Measurements from ENCODE around the gene CAPZA1. TPM values are rescaled to one million over a fixed set of nuclear protein-coding genes. Genes with fewer than 3 reads are reported as not detected.

Gene CAPZA1
- polyA plus RNA-seq, 1 donor from 2014 or later, result 82.2 TPM

GRCh38 chr1:112718691-112719418 lies 99.2 kb downstream of the CAPZA1 start:
- peaks cover 20% of the 10 kb centered on the region for H3K27me3 ChIP-seq (ENCODE audit: insufficient read depth, low read depth, low read length)
- no peak overlapping the region for H2AFZ ChIP-seq (ENCODE audit: low read depth, low read length)
- no peak overlapping the region for H3K27ac ChIP-seq (ENCODE audit: low read length)

GRCh38 chr1:112719706-112720105 lies 100.1 kb downstream of the CAPZA1 start:
- Histone ChIP-seq H4K20me1 (ENCODE audit: insufficient read depth) (no peaks in the 10 kb centered on the region), H3K4me2 (ENCODE audit: low read length) (no peak overlapping the region)

More at GRCh38 chr1:112718691-112719418, 99.2 kb downstream of the CAPZA1 start:
- TF ChIP-seq REST (IDR thresholded peaks at IDR 0.05; ENCODE audit: borderline replicate concordance), result no peak
- TF ChIP-seq SMC3 (conservative IDR thresholded peaks at IDR 0.05; ENCODE audit: poor library complexity), result peak; percentile 59
- no peak for TF ChIP-seq POLR2AphosphoS5 (IDR thresholded peaks at IDR 0.05)
- TF ChIP-seq EP300 (conservative IDR thresholded peaks at IDR 0.05; ENCODE audit: poor library complexity, severe bottlenecking), result no peak
- TF ChIP-seq CTCF (IDR thresholded peaks at IDR 0.05; ENCODE audit: poor library complexity, severe bottlenecking), result peak; percentile 62
- peak; percentile 46 for TF ChIP-seq RAD21 (conservative IDR thresholded peaks at IDR 0.05)
- no peak for TF ChIP-seq TAF1 (IDR thresholded peaks at IDR 0.05; ENCODE audit: low read depth)
- no peak for TF ChIP-seq MXI1 (conservative IDR thresholded peaks at IDR 0.05; ENCODE audit: poor library complexity, severe bottlenecking)
- no peak for TF ChIP-seq EZH2 (IDR thresholded peaks at IDR 0.05; ENCODE audit: borderline replicate concordance, insufficient read depth, low read length, poor library complexity, severe bottlenecking)
- H3K4me2 ChIP-seq (ENCODE audit: low read length), result no peak overlapping the region
- no peaks in the 10 kb centered on the region for H3K79me2 ChIP-seq (replicated peaks; ENCODE audit: insufficient read depth, low read length)
- H3K36me3 ChIP-seq (ENCODE audit: insufficient read depth, low read length), result no peaks in the 10 kb centered on the region
- no peaks in the 10 kb centered on the region for H3F3A ChIP-seq (ENCODE audit: insufficient read depth, low read length, poor library complexity, severe bottlenecking)
- H4K20me1 ChIP-seq (ENCODE audit: insufficient read depth), result no peaks in the 10 kb centered on the region
- H3K9me3 ChIP-seq (ENCODE audit: low read length), result no peaks in the 10 kb centered on the region
- H3K9me2 ChIP-seq (ENCODE audit: insufficient read depth, low read length), result no peaks in the 10 kb centered on the region
- no peak overlapping the region for H3K4me3 ChIP-seq (ENCODE audit: low read length)
- H3K9ac ChIP-seq (ENCODE audit: low read length), result no peak overlapping the region

More at GRCh38 chr1:112719706-112720105, 100.1 kb downstream of the CAPZA1 start:
- Histone ChIP-seq H3K9ac (ENCODE audit: low read length) (no peak overlapping the region), H3K36me3 (ENCODE audit: insufficient read depth, low read length) (no peaks in the 10 kb centered on the region), H3K27me3 (ENCODE audit: insufficient read depth, low read depth, low read length) (peaks cover 12% of the 10 kb centered on the region), H3K27ac (ENCODE audit: low read length) (no peak overlapping the region), H3F3A (ENCODE audit: insufficient read depth, low read length, poor library complexity, severe bottlenecking) (no peaks in the 10 kb centered on the region), H2AFZ (ENCODE audit: low read depth, low read length) (no peak overlapping the region), H3K9me2 (ENCODE audit: insufficient read depth, low read length) (no peaks in the 10 kb centered on the region), H3K79me2 (replicated peaks; ENCODE audit: insufficient read depth, low read length) (no peaks in the 10 kb centered on the region), H3K9me3 (ENCODE audit: low read length) (no peaks in the 10 kb centered on the region), H3K4me3 (ENCODE audit: low read length) (no peak overlapping the region)
- TF ChIP-seq TAF1 (IDR thresholded peaks at IDR 0.05; ENCODE audit: low read depth) (no peak), POLR2AphosphoS5 (IDR thresholded peaks at IDR 0.05) (no peak), CTCF (IDR thresholded peaks at IDR 0.05; ENCODE audit: poor library complexity, severe bottlenecking) (no peak), MXI1 (conservative IDR thresholded peaks at IDR 0.05; ENCODE audit: poor library complexity, severe bottlenecking) (no peak), SMC3 (conservative IDR thresholded peaks at IDR 0.05; ENCODE audit: poor library complexity) (no peak), EP300 (conservative IDR thresholded peaks at IDR 0.05; ENCODE audit: poor library complexity, severe bottlenecking) (no peak)

All from neural cell (in vitro differentiated cells).